ENCODE data around the gene LMO7. TPM values are rescaled to one million over a fixed set of nuclear protein-coding genes. Genes with fewer than 3 reads are reported as not detected.

The LMO7 gene
- total RNA-seq, 1 donor from 2014 or later, result 447 TPM

GRCh38 chr13:75797719-75798118 lies 161.6 kb downstream of the LMO7 start:
- intact Hi-C loops (cut with DNase I), result no loop called here
- Histone ChIP-seq H3K27me3 (ENCODE audit: low read depth) (no peaks in the 10 kb centered on the region), H3K4me3 (no peak overlapping the region), H3K27ac (no peak overlapping the region), H3K9me3 (no peaks in the 10 kb centered on the region), H3K36me3 (peaks cover 32% of the 10 kb centered on the region), H3K4me1 (peaks cover 4% of the 10 kb centered on the region)
- DNase-seq (no peak), ATAC-seq (peak in 1 of 2 donors; percentile 63)
- TF ChIP-seq CTCF (IDR thresholded peaks at IDR 0.05), result no peak

GRCh38 chr13:75798353-75799255 lies 162.5 kb downstream of the LMO7 start:
- DNase-seq, result no peak

GRCh38 chr13:75800545-75800944 lies 164.4 kb downstream of the LMO7 start:
- Histone ChIP-seq H3K4me3 (no peak overlapping the region), H3K36me3 (peaks cover 43% of the 10 kb centered on the region), H3K27ac (no peak overlapping the region), H3K9me3 (no peaks in the 10 kb centered on the region), H3K4me1 (peaks cover 6% of the 10 kb centered on the region), H3K27me3 (ENCODE audit: low read depth) (no peaks in the 10 kb centered on the region)
- no peak for TF ChIP-seq CTCF (IDR thresholded peaks at IDR 0.05)
- intact Hi-C loops (cut with DNase I), result no loop called here
- DNase-seq, result no peak
- no peak for ATAC-seq

More at GRCh38 chr13:75798353-75799255, 162.5 kb downstream of the LMO7 start:
- Histone ChIP-seq H3K9me3 (no peaks in the 10 kb centered on the region), H3K27ac (no peak overlapping the region), H3K27me3 (ENCODE audit: low read depth) (no peaks in the 10 kb centered on the region), H3K4me1 (peaks cover 6% of the 10 kb centered on the region), H3K36me3 (peaks cover 32% of the 10 kb centered on the region), H3K4me3 (no peak overlapping the region)
- intact Hi-C loops (cut with DNase I), result no loop called here
- peak in 1 of 2 donors; percentile 42 for ATAC-seq
- TF ChIP-seq CTCF (IDR thresholded peaks at IDR 0.05), result no peak

- Histone ChIP-seq H3K27me3 (ENCODE audit: low read depth) (no peaks in the 10 kb centered on the region), H3K36me3 (peaks cover 43% of the 10 kb centered on the region), H3K27ac (no peak overlapping the region), H3K4me1 (peaks cover 6% of the 10 kb centered on the region), H3K9me3 (no peaks in the 10 kb centered on the region), H3K4me3 (no peak overlapping the region)
- ATAC-seq (no peak), DNase-seq (no peak)
- no peak for TF ChIP-seq CTCF (IDR thresholded peaks at IDR 0.05)
- intact Hi-C loops (cut with DNase I), result no loop called here
These were observed 165.3 kb downstream of the LMO7 start for GRCh38 chr13:75801388-75801945.

- Histone ChIP-seq H3K4me3 (no peak overlapping the region), H3K27ac (no peak overlapping the region), H3K9me3 (no peaks in the 10 kb centered on the region), H3K36me3 (peaks cover 37% of the 10 kb centered on the region), H3K27me3 (ENCODE audit: low read depth) (no peaks in the 10 kb centered on the region), H3K4me1 (peaks cover 6% of the 10 kb centered on the region)
- intact Hi-C loops (cut with DNase I), result no loop called here
- no peak for TF ChIP-seq CTCF (IDR thresholded peaks at IDR 0.05)
- no peak for DNase-seq
- no peak for ATAC-seq
These were observed 166.0 kb downstream of the LMO7 start for GRCh38 chr13:75802161-75802560.

Measured in lower lobe of right lung (tissue), 2 donors.